IPS DF 4.7 (cell line): ENCODE data around the gene CIDEC.

Source experiments
- DNase-seq: peaks from one replicate; pipeline ENCODE4 v3.0.0-alpha.2; 2013; ENCODE audit warnings: low spot score; ENCODE audit errors: extremely low read depth

The CIDEC gene

GRCh38 chr3:9879830-9880549 lies at the start of gene CIDEC:
Gene CIDEC, minus strand, starts transcription at chr3:9880253. Its CDS starts 1,767 bp downstream, at chr3:9878486.
- no peak for DNase-seq

GRCh38 chr3:9928158-9928557 lies 48.1 kb upstream of the CIDEC start:
- DNase-seq: no peak

GRCh38 chr3:9918261-9919038 lies 38.4 kb upstream of the CIDEC start:
- DNase-seq: no peak

GRCh38 chr3:9917820-9918219 lies 37.8 kb upstream of the CIDEC start:
- no peak for DNase-seq

GRCh38 chr3:9916734-9917680 lies 37.0 kb upstream of the CIDEC start, which contains the start of gene IL17RC:
Gene IL17RC, plus strand, starts transcription at chr3:9917098. Its CDS starts 218 bp downstream, at chr3:9917316.
- DNase-seq: no peak

GRCh38 chr3:9916346-9916733 lies 36.3 kb upstream of the CIDEC start:
- DNase-seq: no peak

GRCh38 chr3:9915254-9916141 lies 35.4 kb upstream of the CIDEC start:
- DNase-seq: no peak

- no peak for DNase-seq
Observed at GRCh38 chr3:9914559-9915253, 34.7 kb upstream of the CIDEC start.

- no peak for DNase-seq
Observed at GRCh38 chr3:9914011-9914410, 34.0 kb upstream of the CIDEC start.

GRCh38 chr3:9913601-9914000 lies 33.5 kb upstream of the CIDEC start:
- no peak for DNase-seq

- no peak for DNase-seq
Observed at GRCh38 chr3:9912294-9912935, 32.4 kb upstream of the CIDEC start.

GRCh38 chr3:9911863-9912262 lies 31.8 kb upstream of the CIDEC start:
- no peak for DNase-seq

- no peak for DNase-seq
Observed at GRCh38 chr3:9909221-9910013, 29.4 kb upstream of the CIDEC start.

GRCh38 chr3:9908286-9908685 lies 28.2 kb upstream of the CIDEC start:
- no peak for DNase-seq

GRCh38 chr3:9906480-9906879 lies 26.4 kb upstream of the CIDEC start:
- no peak for DNase-seq

GRCh38 chr3:9903904-9904303 lies 23.9 kb upstream of the CIDEC start:
- no peak for DNase-seq

- no peak for DNase-seq
Observed at GRCh38 chr3:9903238-9903624, 23.2 kb upstream of the CIDEC start.

- no peak for DNase-seq
Observed at GRCh38 chr3:9902372-9903237, 22.6 kb upstream of the CIDEC start, which contains the start of gene IL17RE. Gene IL17RE, plus strand, starts transcription at chr3:9902848. Its CDS starts 85 bp downstream, at chr3:9902933.
